K562 (cell line): ENCODE data around the gene CARMIL1. TPM values are rescaled to one million over a fixed set of nuclear protein-coding genes. Genes with fewer than 3 reads are reported as not detected.

Experiments
- ATAC-seq: fragments of 200-7000 bp; cut with Tn5 transposase; 3 replicates; pipeline ENCODE4 v1.9.1; 2020; ENCODE audit warnings: moderate library complexity
- BruUV-seq: library from RNA; stranded (reverse); fragments of 400-500 nt; replicated peaks from 2 replicates; lab custom pipeline; 2021; lab: Mats Ljungman, UMichigan
- CTCF ChIA-PET: fragments of 300-600 bp; formaldehyde crosslinking; extraction: SDS; loops from one replicate; lab custom pipeline; 2021; ENCODE audit warnings: low intra/inter-chr PET ratio; lab: Yijun Ruan, JAX
- POLR2A ChIA-PET: fragments of 300-600, 350-650 bp; sonication (Branson Sonifier 250); formaldehyde crosslinking; extraction: SDS; loops from one replicate; lab custom pipeline; 2021; ENCODE audit warnings: antibody characterized with exemption, inconsistent platforms; lab: Yijun Ruan, JAX
- DNase-seq, 4 experiments: peaks; one replicate each; pipeline versions ENCODE4 v3.0.0 to v3.0.0-alpha.2; 2011 to 2018; ENCODE audit warnings: low spot score in 3 of 4, mixed read lengths in 3 of 4; ENCODE audit errors: extremely low read depth in 1 of 4
- FAIRE-seq: peaks from 2 replicates; lab custom pipeline; 2011; peaks lifted over from hg19 to GRCh38; lab: Jason Lieb, UNC
- H2AFZ ChIP-seq: 2 replicates; pipeline ENCODE4 v1.6.0; 2011; ENCODE audit warnings: low read depth, low read length, control low read depth, inconsistent platforms
- H3K27ac ChIP-seq: fragments of 200-600 bp; 3 replicates; pipeline ENCODE4 v1.8.0; 2011; ENCODE audit warnings: low read depth, mild to moderate bottlenecking, control low read depth, inconsistent platforms, low read length, moderate library complexity, mixed read lengths; ENCODE audit errors: extremely low read depth
- H3K27me3 ChIP-seq, 2 experiments: fragments of 300-600 bp in 1 of 2; 2 replicates in 1 of 2; 3 replicates in 1 of 2; pipeline versions ENCODE4 v1.6.0 to v1.8.0; 2011; ENCODE audit warnings: inconsistent platforms in 2 of 2, low read length in 2 of 2, mild to moderate bottlenecking in 1 of 2, mixed read lengths in 1 of 2, moderate library complexity in 1 of 2; ENCODE audit not compliant: control insufficient read depth in 2 of 2, insufficient read depth in 2 of 2
- H3K36me3 ChIP-seq: fragments of 300-600 bp; 3 replicates; pipeline ENCODE4 v1.8.0; 2011; ENCODE audit warnings: mild to moderate bottlenecking, low read length, inconsistent platforms; ENCODE audit not compliant: control insufficient read depth, insufficient read depth
- H3K4me1 ChIP-seq, 2 experiments: fragments of 200-600 bp in 1 of 2; replicated peaks in 1 of 2; 2 replicates in 1 of 2; 3 replicates in 1 of 2; pipeline versions ENCODE4 v1.5.1 to v1.8.0; 2011; ENCODE audit warnings: inconsistent platforms in 2 of 2, low read length in 2 of 2, mild to moderate bottlenecking in 1 of 2, mixed read lengths in 1 of 2, moderate library complexity in 1 of 2; ENCODE audit not compliant: control insufficient read depth in 2 of 2, insufficient read depth in 2 of 2
- H3K4me2 ChIP-seq: 2 replicates; pipeline ENCODE4 v1.6.1; 2011; ENCODE audit warnings: low read length, control low read depth, inconsistent platforms, mixed read lengths; ENCODE audit not compliant: insufficient read depth
- H3K4me3 ChIP-seq: fragments of 200-600 bp; sonication (generic), shearing (Covaris generic); 2 replicates; pipeline ENCODE4 v1.5.1; 2016; ENCODE audit warnings: control low read depth, inconsistent platforms
- H3K79me2 ChIP-seq: fragments of 200-600 bp; 3 replicates; pipeline ENCODE4 v1.8.0; 2011; ENCODE audit warnings: low read length, inconsistent platforms; ENCODE audit not compliant: control insufficient read depth, insufficient read depth
- H3K9ac ChIP-seq, 2 experiments: 2 replicates each; pipeline versions ENCODE4 v1.6.0 to v1.6.1; 2011; ENCODE audit warnings: low read depth in 2 of 2, low read length in 2 of 2, control low read depth in 1 of 2, inconsistent platforms in 1 of 2, mild to moderate bottlenecking in 1 of 2, mixed read lengths in 1 of 2; ENCODE audit not compliant: insufficient read depth in 1 of 2
- H3K9me1 ChIP-seq: one replicate; pipeline ENCODE4 v1.6.0; 2011; ENCODE audit warnings: inconsistent platforms, mild to moderate bottlenecking, low read length, moderate library complexity; ENCODE audit not compliant: control insufficient read depth, insufficient read depth
- H3K9me3 ChIP-seq: replicated peaks from 2 replicates; pipeline ENCODE4 v1.5.1; 2011; ENCODE audit warnings: low read depth, low read length, inconsistent platforms; ENCODE audit not compliant: control insufficient read depth, insufficient read depth
- H4K20me1 ChIP-seq: replicated peaks from 2 replicates; pipeline ENCODE4 v1.6.1; 2011; ENCODE audit warnings: low read length, inconsistent platforms, mixed read lengths; ENCODE audit not compliant: control insufficient read depth, insufficient read depth
- IFI16 ChIP-seq: fragments of 250-450 bp; sonication (Bioruptor Pico); IDR thresholded peaks from 2 replicates; pipeline ENCODE4 v2.1.2; 2022; ENCODE audit warnings: mild to moderate bottlenecking, inconsistent platforms
- LCOR ChIP-seq: sonication (generic); formaldehyde crosslinking; IDR thresholded peaks from 2 replicates; pipeline ENCODE4 v1.8.0; 2022; ENCODE audit warnings: mild to moderate bottlenecking, missing genetic modification reagents
- MBD1 ChIP-seq: fragments of 250-450 bp; sonication (Bioruptor Pico); IDR thresholded peaks from 2 replicates; pipeline ENCODE4 v1.8.0; 2022; ENCODE audit warnings: inconsistent platforms
- NFXL1 ChIP-seq: fragments of 450-650 bp; formaldehyde crosslinking; IDR thresholded peaks from 2 replicates; pipeline ENCODE4 v1.4.0; 2021; ENCODE audit warnings: mild to moderate bottlenecking
- PRDM10 ChIP-seq: fragments of 450-650 bp; IDR thresholded peaks from 2 replicates; pipeline ENCODE4 v1.6.1; 2018; ENCODE audit not compliant: partially characterized antibody
- PURB ChIP-seq: sonication (generic); formaldehyde crosslinking; IDR thresholded peaks from 2 replicates; pipeline ENCODE4 v1.9.0; 2021; ENCODE audit warnings: low read depth, mild to moderate bottlenecking, missing genetic modification reagents
- SMAD2 ChIP-seq: fragments of 150-350 bp; IDR thresholded peaks from 2 replicates; pipeline ENCODE4 v1.6.1; 2014; ENCODE audit warnings: low read depth, mild to moderate bottlenecking, low read length
- THRAP3 ChIP-seq: fragments of 450-650 bp; IDR thresholded peaks from 2 replicates; pipeline ENCODE4 v1.6.1; 2016; ENCODE audit warnings: mild to moderate bottlenecking, inconsistent platforms, borderline replicate concordance
- ZNF280B ChIP-seq: fragments of 250-450 bp; sonication (Bioruptor Pico); IDR thresholded peaks from 2 replicates; pipeline ENCODE4 v1.5.1; 2021; ENCODE audit warnings: mild to moderate bottlenecking
- ZNF584 ChIP-seq: fragments of 200-800 bp; sonication (Bioruptor generic); IDR thresholded peaks from 2 replicates; pipeline ENCODE4 v1.6.1; 2016; ENCODE audit warnings: low read depth, mild to moderate bottlenecking, missing genetic modification characterization, missing compliant biosample characterization
- WGBS: fragments of 100-300 bp; shearing (Covaris generic); methylation state at CpG from one replicate; pipeline ENCODE4 v1.1.6; 2016; ENCODE audit warnings: low coverage, mixed read lengths; ENCODE audit not compliant: insufficient coverage; ENCODE audit errors: missing lambda C conversion rate; 5-methylcytosine and 5-hydroxymethylcytosine counted together
- in situ Hi-C: fragments of 300-500 bp; cut with MboI; formaldehyde crosslinking; loops from 4 replicates; pipeline ENCODE4 v1.15.0; 2018; ENCODE audit warnings: inconsistent platforms, mixed read lengths
- intact Hi-C: fragments of 100-400 bp; cut with micrococcal nuclease; formaldehyde crosslinking; loops from 2 replicates; pipeline ENCODE4 v1.14.2; 2022
- polyA plus RNA-seq, 8 experiments: library from polyadenylated mRNA; depleted of rRNA in 4 of 8; stranded (reverse) in 5 of 8; unstranded in 3 of 8; fragments of >200 nt; fragmentation: Nextera tagmentation in 2 of 8; fragmentation: Illumina TruSeq in 1 of 8; extraction: Ambion mirVana in 2 of 8; extraction: Trizol in 1 of 8; gene quantifications; 2 replicates each; pipeline versions ENCODE4 v1.2.1 to v1.2.3, GENCODE V29; 2011 to 2014; ENCODE audit warnings: inconsistent platforms in 1 of 8, missing spikeins in 1 of 8
- total RNA-seq, 7 experiments: library from RNA; depleted of rRNA in 6 of 7; stranded (reverse); fragments of >200 nt in 6 of 7; fragmentation: Illumina TruSeq in 2 of 7; extraction: Trizol in 2 of 7; gene quantifications; 2 replicates each; pipeline versions ENCODE4 v1.2.1 to v1.2.3, GENCODE V29; 2011 to 2021; ENCODE audit warnings: low replicate concordance in 1 of 7

CARMIL1 gene
- total and polyA plus RNA-seq, 9 of the 15 experiments (the other 6 are each of a cell fraction or from before 2014, with no cell fraction given): 0.04 to 0.32 (median 0.10) TPM; not detected in 1

- TF ChIP-seq THRAP3: no peak
- TF ChIP-seq ZNF280B (CRISPR knock-in tag): no peak
Observed at GRCh38 chr6:25354078-25354932, 75.1 kb downstream of the CARMIL1 start (continued).

GRCh38 chr6:25359191-25359861, 80.2 kb downstream of the CARMIL1 start:
- Histone ChIP-seq H3K4me2 (no peak overlapping the region), H3K4me1 (no peaks in the 10 kb centered on the region), H3K9me1 (no peaks in the 10 kb centered on the region), H3K4me3 (no peak overlapping the region), H3K27ac (no peak overlapping the region), H3K27me3 (no peaks in the 10 kb centered on the region), H3K9me3 (no peaks in the 10 kb centered on the region), H4K20me1 (no peaks in the 10 kb centered on the region), H3K36me3 (no peaks in the 10 kb centered on the region), H3K79me2 (no peaks in the 10 kb centered on the region), H3K9ac (no peak overlapping the region), H2AFZ (no peak overlapping the region)
- DNase-seq (no peak), FAIRE-seq (no peak), ATAC-seq (no peak)
- in situ Hi-C loops: no loop called here
- intact Hi-C loops: no loop called here
- WGBS: 1% methylated on average over 6 of the region's 6 CpGs
- no TSS peak for BruUV-seq
- ChIA-PET POLR2A (interaction anchor here (0.5 to 1.2 kb wide), 3 partner anchors 40 to 946 kb away, joined by 3 to 4 read pairs (median 3); no protein-coding TSS in a partner anchor), CTCF (no interaction called here)
- no peak for TF ChIP-seq ZNF584 (CRISPR knock-in tag)
- TF ChIP-seq MBD1 (CRISPR knock-in tag): no peak
- no peak for TF ChIP-seq NFXL1 (CRISPR knock-in tag)
- TF ChIP-seq SMAD2: no peak
- no peak for TF ChIP-seq PURB (CRISPR knock-in tag)
- TF ChIP-seq IFI16: no peak
- no peak for TF ChIP-seq LCOR (CRISPR knock-in tag)
- TF ChIP-seq PRDM10: no peak
